IMR-90 (cell line): ENCODE data around the gene NKAIN4.

Experiments
- CEBPB ChIP-seq: IDR thresholded peaks from 2 replicates; pipeline ENCODE4 v1.6.1; 2012; ENCODE audit warnings: low read depth, low read length, improper control_type of control experiment
- CTCF ChIP-seq: conservative IDR thresholded peaks from 2 replicates; pipeline ENCODE4 v1.5.1; 2012; ENCODE audit warnings: mild to moderate bottlenecking, low read depth, low read length, improper control_type of control experiment
- TF ChIP-seq, protein P1 (sequence below): fragments of 150-350 bp; IDR thresholded peaks from 2 replicates; pipeline ENCODE4 v1.6.1; 2016; ENCODE audit warnings: low read depth, mild to moderate bottlenecking, low read length, moderate library complexity, borderline replicate concordance

- TF ChIP-seq CTCF (no peak), CEBPB (no peak)
- TF ChIP-seq, protein P1, sequence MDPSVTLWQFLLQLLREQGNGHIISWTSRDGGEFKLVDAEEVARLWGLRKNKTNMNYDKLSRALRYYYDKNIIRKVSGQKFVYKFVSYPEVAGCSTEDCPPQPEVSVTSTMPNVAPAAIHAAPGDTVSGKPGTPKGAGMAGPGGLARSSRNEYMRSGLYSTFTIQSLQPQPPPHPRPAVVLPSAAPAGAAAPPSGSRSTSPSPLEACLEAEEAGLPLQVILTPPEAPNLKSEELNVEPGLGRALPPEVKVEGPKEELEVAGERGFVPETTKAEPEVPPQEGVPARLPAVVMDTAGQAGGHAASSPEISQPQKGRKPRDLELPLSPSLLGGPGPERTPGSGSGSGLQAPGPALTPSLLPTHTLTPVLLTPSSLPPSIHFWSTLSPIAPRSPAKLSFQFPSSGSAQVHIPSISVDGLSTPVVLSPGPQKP: no peak
Measured at GRCh38 chr20:63259734-63260460, 5.6 kb upstream of the NKAIN4 start.
